Liver (tissue), 9 donors: ENCODE measurements around the gene DOCK2. TPM values are rescaled to one million over a fixed set of nuclear protein-coding genes. Genes with fewer than 3 reads are reported as not detected.

ENCODE experiments used
- DNase-seq: peaks from one replicate; pipeline ENCODE4 v3.0.0-alpha.2; 2017; ENCODE audit warnings: low spot score
- H3K27ac ChIP-seq, 2 donors: one replicate each; pipeline ENCODE4 v1.7.0; 2013; ENCODE audit warnings: inconsistent platforms in 2 of 2, low read length in 2 of 2, control low read depth in 1 of 2, low read depth in 1 of 2, mild to moderate bottlenecking in 1 of 2
- H3K27me3 ChIP-seq, 4 donors: one replicate each; pipeline versions ENCODE4 v1.6.1 to v1.7.0; 2013; ENCODE audit warnings: low read length in 3 of 4, inconsistent platforms in 1 of 4, mild to moderate bottlenecking in 1 of 4, moderate library complexity in 1 of 4; ENCODE audit not compliant: control insufficient read depth in 4 of 4, insufficient read depth in 4 of 4
- H3K36me3 ChIP-seq, 4 donors: one replicate each; pipeline versions ENCODE4 v1.6.1 to v1.7.0; 2013; ENCODE audit warnings: low read length in 3 of 4, mild to moderate bottlenecking in 3 of 4, low read depth in 1 of 4, moderate library complexity in 1 of 4; ENCODE audit not compliant: control insufficient read depth in 4 of 4, insufficient read depth in 3 of 4
- H3K4me1 ChIP-seq, 4 donors: one replicate each; pipeline versions ENCODE4 v1.6.1 to v1.7.0; 2013; ENCODE audit warnings: low read length in 3 of 4, mild to moderate bottlenecking in 3 of 4, moderate library complexity in 1 of 4; ENCODE audit not compliant: control insufficient read depth in 4 of 4, insufficient read depth in 4 of 4
- H3K4me3 ChIP-seq, 3 donors: one replicate each; pipeline versions ENCODE4 v1.6.1 to v1.7.0; 2013; ENCODE audit warnings: low read length in 3 of 3, control low read depth in 1 of 3, low read depth in 1 of 3, mild to moderate bottlenecking in 1 of 3
- H3K9ac ChIP-seq, 2 donors: one replicate each; pipeline ENCODE4 v1.7.0; 2013; ENCODE audit warnings: low read length in 2 of 2, mild to moderate bottlenecking in 2 of 2, moderate library complexity in 2 of 2, control low read depth in 1 of 2, low read depth in 1 of 2
- H3K9me3 ChIP-seq, 4 donors: one replicate each; pipeline versions ENCODE4 v1.6.1 to v1.7.0; 2013; ENCODE audit warnings: low read length in 3 of 4; ENCODE audit not compliant: control insufficient read depth in 4 of 4
- EGR1 ChIP-seq, 2 donors: IDR thresholded peaks; 2 replicates each; pipeline ENCODE4 v1.6.1; 2016 to 2018; ENCODE audit warnings: antibody characterized with exemption in 2 of 2, low read depth in 2 of 2
- FOXA1 ChIP-seq: IDR thresholded peaks from 2 replicates; pipeline ENCODE4 v1.6.1; 2016; ENCODE audit warnings: antibody characterized with exemption
- HNF4A ChIP-seq, 2 donors: conservative IDR thresholded peaks; 2 replicates each; pipeline ENCODE4 v1.6.1; 2016; ENCODE audit warnings: antibody characterized with exemption in 2 of 2, mild to moderate bottlenecking in 2 of 2
- HNF4G ChIP-seq: IDR thresholded peaks from 2 replicates; pipeline ENCODE4 v1.6.1; 2016; ENCODE audit warnings: antibody characterized with exemption
- RAD21 ChIP-seq, 2 donors: IDR thresholded peaks; 2 replicates each; pipeline ENCODE4 v1.6.1; 2016; ENCODE audit warnings: antibody characterized with exemption in 2 of 2, mild to moderate bottlenecking in 2 of 2
- REST ChIP-seq: IDR thresholded peaks from 2 replicates; pipeline ENCODE4 v1.6.1; 2016; ENCODE audit warnings: antibody characterized with exemption, mild to moderate bottlenecking
- RXRA ChIP-seq, 2 donors: IDR thresholded peaks; 2 replicates each; pipeline ENCODE4 v1.6.1; 2017 to 2018; ENCODE audit warnings: antibody characterized with exemption in 2 of 2, mild to moderate bottlenecking in 1 of 2
- TAF1 ChIP-seq: conservative IDR thresholded peaks from 2 replicates; pipeline ENCODE4 v1.6.1; 2016; ENCODE audit warnings: antibody characterized with exemption, mild to moderate bottlenecking
- YY1 ChIP-seq: IDR thresholded peaks from 2 replicates; pipeline ENCODE4 v1.6.1; 2016; ENCODE audit warnings: antibody characterized with exemption, mild to moderate bottlenecking
- ZBTB33 ChIP-seq: IDR thresholded peaks from 2 replicates; pipeline ENCODE4 v1.6.1; 2016; ENCODE audit warnings: antibody characterized with exemption
- WGBS: extraction: QIAGEN DNeasy Blood & Tissue Kit; methylation state at CpG from one replicate; pipeline ENCODE4 v1.1.7; 2013; 5-methylcytosine and 5-hydroxymethylcytosine counted together
- polyA plus RNA-seq, 2 donors: library from polyadenylated mRNA; stranded (reverse) in 1 of 2; unstranded in 1 of 2; fragments of 200-250 nt in 1 of 2; fragments of >200 nt in 1 of 2; fragmentation: Nextera tagmentation in 1 of 2; extraction: Ambion mirVana in 1 of 2; gene quantifications; one replicate each; pipeline versions ENCODE4 v1.2.1 to v1.2.3, GENCODE V29; 2013 to 2015
- total RNA-seq, 2 donors: library from RNA; depleted of rRNA; stranded (reverse); fragments of >200 nt; gene quantifications; one replicate each; pipeline ENCODE4 v1.2.3, GENCODE V29; 2014
- TF ChIP-seq, protein P1 (sequence below): fragments of 150-350 bp; IDR thresholded peaks from 2 replicates; pipeline ENCODE4 v1.5.1; 2017; ENCODE audit warnings: improper control_type of control experiment, low read depth, low read length; ENCODE audit not compliant: missing input control
- TF ChIP-seq, protein P2 (sequence below): IDR thresholded peaks from 2 replicates; pipeline ENCODE4 v1.6.1; 2016; ENCODE audit warnings: antibody characterized with exemption
- donor health status: healthy.
- donor health status: healthy.
- donor health status: healthy.
- donor health status: healthy.
- donor health status: healthy.

The DOCK2 gene
- total and polyA plus RNA-seq, 4 donors, result 2.3 to 26.6 (median 8.2) TPM

DNA sequence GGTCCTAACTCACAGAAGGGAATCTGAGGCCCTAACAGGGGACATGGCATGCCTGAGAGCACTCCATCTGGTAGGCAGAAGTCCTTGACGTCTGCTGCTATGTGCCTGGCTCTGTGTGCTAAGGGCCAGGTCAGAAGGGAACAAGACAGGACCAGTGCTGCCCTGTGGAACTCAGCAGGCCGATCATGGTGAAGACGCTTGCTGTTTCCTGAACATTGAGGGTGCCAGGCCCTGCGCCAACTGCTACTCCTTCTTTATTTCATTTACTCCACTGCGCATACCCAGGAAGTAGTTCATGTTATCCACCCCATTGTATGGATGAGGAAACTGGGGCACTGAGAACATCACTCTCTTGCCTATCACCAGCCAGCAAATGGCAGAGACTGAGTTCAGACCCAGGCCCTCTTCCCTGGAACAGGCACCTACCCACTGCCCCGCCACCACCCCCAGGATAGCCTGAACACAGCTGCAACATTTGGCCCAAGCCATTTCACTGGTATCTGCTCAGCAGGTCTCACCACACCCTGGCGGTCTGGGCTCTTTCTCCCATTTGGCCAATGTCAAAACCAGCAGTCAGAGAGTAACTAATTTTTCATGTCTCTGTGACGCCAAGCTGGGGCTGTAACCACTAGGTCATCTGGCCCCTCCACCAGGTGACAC is 443.8 kb downstream of the DOCK2 start:
- WGBS, result 85% methylated on average over 8 of the region's 8 CpGs
- TF ChIP-seq, protein P1, sequence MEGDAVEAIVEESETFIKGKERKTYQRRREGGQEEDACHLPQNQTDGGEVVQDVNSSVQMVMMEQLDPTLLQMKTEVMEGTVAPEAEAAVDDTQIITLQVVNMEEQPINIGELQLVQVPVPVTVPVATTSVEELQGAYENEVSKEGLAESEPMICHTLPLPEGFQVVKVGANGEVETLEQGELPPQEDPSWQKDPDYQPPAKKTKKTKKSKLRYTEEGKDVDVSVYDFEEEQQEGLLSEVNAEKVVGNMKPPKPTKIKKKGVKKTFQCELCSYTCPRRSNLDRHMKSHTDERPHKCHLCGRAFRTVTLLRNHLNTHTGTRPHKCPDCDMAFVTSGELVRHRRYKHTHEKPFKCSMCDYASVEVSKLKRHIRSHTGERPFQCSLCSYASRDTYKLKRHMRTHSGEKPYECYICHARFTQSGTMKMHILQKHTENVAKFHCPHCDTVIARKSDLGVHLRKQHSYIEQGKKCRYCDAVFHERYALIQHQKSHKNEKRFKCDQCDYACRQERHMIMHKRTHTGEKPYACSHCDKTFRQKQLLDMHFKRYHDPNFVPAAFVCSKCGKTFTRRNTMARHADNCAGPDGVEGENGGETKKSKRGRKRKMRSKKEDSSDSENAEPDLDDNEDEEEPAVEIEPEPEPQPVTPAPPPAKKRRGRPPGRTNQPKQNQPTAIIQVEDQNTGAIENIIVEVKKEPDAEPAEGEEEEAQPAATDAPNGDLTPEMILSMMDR, result no peak
- no peak for TF ChIP-seq RXRA (IDR thresholded peaks at IDR 0.05)
- no peak for TF ChIP-seq HNF4G
- TF ChIP-seq REST, result no peak
- TF ChIP-seq ZBTB33, result no peak
- TF ChIP-seq, protein P2, sequence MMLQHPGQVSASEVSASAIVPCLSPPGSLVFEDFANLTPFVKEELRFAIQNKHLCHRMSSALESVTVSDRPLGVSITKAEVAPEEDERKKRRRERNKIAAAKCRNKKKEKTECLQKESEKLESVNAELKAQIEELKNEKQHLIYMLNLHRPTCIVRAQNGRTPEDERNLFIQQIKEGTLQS, result no peak
- TF ChIP-seq HNF4A (conservative IDR thresholded peaks at IDR 0.05), result no peak
- TF ChIP-seq YY1, result no peak
- no peak for TF ChIP-seq RAD21 (IDR thresholded peaks at IDR 0.05)
- no peak for TF ChIP-seq TAF1
- peaks cover 0 to under 1% (median 0%) of the 10 kb centered on the region in 4 donors for H3K9me3 ChIP-seq

GRCh38 chr5:170081616-170082015 is 444.5 kb downstream of the DOCK2 start:
- 87% methylated on average over 4 of the region's 4 CpGs for WGBS
- no peak for DNase-seq

More for the DNA sequence above, 443.8 kb downstream of the DOCK2 start:
- Histone ChIP-seq H3K4me3 (no peak overlapping the region), H3K27ac (no peak overlapping the region), H3K27me3 (peaks cover 0 to 3% (median 0%) of the 10 kb centered on the region in 4 donors), H3K9ac (no peak overlapping the region), H3K36me3 (peaks cover 0 to 2% (median under 1%) of the 10 kb centered on the region in 4 donors), H3K4me1 (no peaks in the 10 kb centered on the region)
- DNase-seq, result no peak

More at GRCh38 chr5:170081616-170082015, 444.5 kb downstream of the DOCK2 start:
- Histone ChIP-seq H3K9me3 (peaks cover 0 to 3% (median 0%) of the 10 kb centered on the region in 4 donors), H3K4me1 (no peaks in the 10 kb centered on the region), H3K27me3 (peaks cover 0 to under 1% (median 0%) of the 10 kb centered on the region in 4 donors), H3K27ac (no peak overlapping the region), H3K36me3 (peaks cover 0 to 2% (median 0%) of the 10 kb centered on the region in 4 donors), H3K4me3 (no peak overlapping the region), H3K9ac (no peak overlapping the region)
- TF ChIP-seq EGR1 (IDR thresholded peaks at IDR 0.05; ENCODE audit: low read depth in 2 of 2) (no peak), HNF4G (no peak), FOXA1 (no peak), HNF4A (conservative IDR thresholded peaks at IDR 0.05) (no peak), RXRA (IDR thresholded peaks at IDR 0.05) (no peak)
